Measurements from ENCODE around the gene ITPRID2. TPM values are rescaled to one million over a fixed set of nuclear protein-coding genes. Genes with fewer than 3 reads are reported as not detected.

Gene ITPRID2
- total and polyA plus RNA-seq, 2 of the 4 experiments (the other 2 are of a cell fraction): 74.1 to 187 TPM

DNA sequence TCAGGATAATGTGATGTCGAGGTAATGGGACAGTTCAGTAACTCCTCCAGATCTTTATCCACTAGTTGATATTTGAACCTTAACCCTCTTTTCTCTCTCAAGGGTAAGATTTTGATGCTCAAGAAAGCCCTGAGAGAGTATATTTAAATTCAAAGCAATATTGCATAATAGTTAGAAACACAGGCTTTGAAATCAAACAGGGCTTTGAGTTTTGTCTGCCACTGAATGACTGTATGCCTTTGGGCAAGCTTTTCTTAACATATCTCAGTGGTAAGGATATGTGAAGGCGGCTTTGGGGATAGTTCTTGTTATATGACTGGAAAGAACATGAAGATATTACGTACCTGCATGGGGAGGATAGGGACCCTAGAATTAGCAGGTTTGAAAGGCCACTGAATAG is 11.1 kb downstream of the ITPRID2 start:
- Histone ChIP-seq H4K20me1 (ENCODE audit: insufficient read depth, low read length) (peaks cover 7% of the 10 kb centered on the region), H2BK15ac (ENCODE audit: low read depth, low read length) (no peak overlapping the region), H2BK20ac (ENCODE audit: low read depth, low read length) (no peak overlapping the region), H3K14ac (replicated peaks; ENCODE audit: low read depth, low read length) (no peak overlapping the region), H3K23ac (ENCODE audit: low read depth, low read length) (no peak overlapping the region), H3K4me1 (ENCODE audit: control insufficient read depth, insufficient read depth, low read length) (peaks cover 3% of the 10 kb centered on the region; the same call in 1 of the 2 replicates), H3K9ac (ENCODE audit: low read depth, low read length) (no peak overlapping the region), H2AFZ (replicated peaks; ENCODE audit: low read length, poor library complexity) (no peak overlapping the region), H3K4me2 (ENCODE audit: low read depth, low read length) (no peak overlapping the region), H3K9me3 (ENCODE audit: control insufficient read depth, insufficient read depth, low read length) (no peaks in the 10 kb centered on the region), H2AK9ac (replicated peaks; ENCODE audit: low read depth, low read length, poor library complexity) (no peak overlapping the region), H3K18ac (ENCODE audit: low read depth, low read length) (no peak overlapping the region), H3K79me1 (ENCODE audit: low read depth in 1 of 2, low read length in 2 of 2) (peaks cover 13 to 40% of the 10 kb centered on the region in 2 experiments), H3K27me3 (ENCODE audit: control insufficient read depth, insufficient read depth, low read length) (no peaks in the 10 kb centered on the region), H3K4ac (ENCODE audit: low read depth, low read length) (no peak overlapping the region), H2BK5ac (ENCODE audit: low read depth, low read length, poor library complexity, severe bottlenecking) (no peak overlapping the region), H3K9me1 (ENCODE audit: insufficient read depth, low read length) (0 out of 2 replicates have a peak, but pooled peaks cover 3% of the 10 kb centered on the region), H3K4me3 (ENCODE audit: insufficient read depth, low read depth, low read length) (no peak overlapping the region), H4K91ac (ENCODE audit: insufficient read depth, low read depth, low read length) (no peak overlapping the region), H4K5ac (ENCODE audit: low read depth, low read length) (no peak overlapping the region), H3K27ac (ENCODE audit: insufficient read depth, low read length) (no peak overlapping the region), H4K8ac (ENCODE audit: low read depth in 2 of 2, low read length in 2 of 2) (no peak overlapping the region), H2AK5ac (ENCODE audit: low read depth, low read length) (no peak overlapping the region), H3K36me3 (ENCODE audit: control insufficient read depth, insufficient read depth, low read length) (peaks cover 38% of the 10 kb centered on the region), H3K56ac (ENCODE audit: extremely low read depth, insufficient read depth, low read length) (no peak overlapping the region), H2BK120ac (ENCODE audit: low read depth, low read length) (no peak overlapping the region)
- BruUV-seq (replicated peaks): no TSS peak
- dilution Hi-C loops (cut with HindIII; ENCODE audit: low sequenced_read_pairs, unreplicated experiment) (no loop called here), intact Hi-C loops (cut with micrococcal nuclease) (loop anchor here (10.0 kb wide), 1 partner anchor 752 kb away; no protein-coding TSS in a partner anchor), in situ Hi-C loops (cut with MboI; ENCODE audit: low sequenced_read_pairs) (loop anchor here (10.0 to 25.0 kb wide), 2 partner anchors 172 to 760 kb away; no protein-coding TSS in a partner anchor)
- WGBS, 2 experiments (ENCODE audit: extremely low coverage in 2 of 2, insufficient read length in 1 of 2): 100% methylated on average over 1 of the region's 3 CpGs; no CpG with 5 or more reads in 1 of the 2 experiments
- ChIA-PET POLR2A (ENCODE audit: unreplicated experiment) (no interaction called here), CTCF (interaction anchor here (1.9 kb wide), 1 partner anchor 160 kb away, joined by 5 read pairs; no protein-coding TSS in a partner anchor)
- DNase-seq (no peak), ATAC-seq (ENCODE audit: low read depth) (no peak; the same call in 1 of the 2 replicates)
- TF ChIP-seq CEBPB (IDR thresholded peaks at IDR 0.05; ENCODE audit: low read depth, low read length): peak; percentile 60
- no peak for TF ChIP-seq BHLHE40 (IDR thresholded peaks at IDR 0.05; ENCODE audit: low read depth, low read length)

Data from IMR-90 (cell line).